Measurements from ENCODE around the gene ATXN2. TPM values are rescaled to one million over a fixed set of nuclear protein-coding genes. Genes with fewer than 3 reads are reported as not detected.

The ATXN2 gene
- total and polyA plus RNA-seq, 4 donors: 11.5 to 33.1 (median 22.1) TPM

- 60% methylated on average over 9 of the region's 9 CpGs for WGBS
Observed at GRCh38 chr12:111407377-111408115, 191.6 kb downstream of the ATXN2 start.

More at GRCh38 chr12:111407377-111408115, 191.6 kb downstream of the ATXN2 start:
- Histone ChIP-seq H3K4me3 (ENCODE audit: low read depth in 1 of 3, low read length in 3 of 3) (peak overlapping the region; percentile 49 to 85 (median 79)), H3K4me1 (ENCODE audit: control insufficient read depth in 4 of 4, insufficient read depth in 4 of 4, low read length in 3 of 4) (peaks cover 19 to 68% (median 50%) of the 10 kb centered on the region in 4 donors), H3K36me3 (ENCODE audit: control insufficient read depth in 4 of 4, insufficient read depth in 3 of 4, low read depth in 1 of 4, low read length in 3 of 4) (no peaks in the 10 kb centered on the region), H3K9me3 (ENCODE audit: control insufficient read depth in 4 of 4, low read length in 3 of 4) (no peaks in the 10 kb centered on the region), H3K9ac (ENCODE audit: low read depth in 1 of 2, low read length in 2 of 2) (peak overlapping the region; percentile 57 to 84), H3K27me3 (ENCODE audit: control insufficient read depth in 4 of 4, insufficient read depth in 4 of 4, low read length in 3 of 4) (no peaks in the 10 kb centered on the region), H3K27ac (ENCODE audit: low read depth in 1 of 2, low read length in 2 of 2) (peak overlapping the region; percentile 80 to 85)
- no peak for TF ChIP-seq ZBTB33 (IDR thresholded peaks at IDR 0.05)
- TF ChIP-seq REST (IDR thresholded peaks at IDR 0.05): peak; percentile 4
- TF ChIP-seq ATF3 (IDR thresholded peaks at IDR 0.05): no peak
- no peak for TF ChIP-seq FOXA1 (IDR thresholded peaks at IDR 0.05)
- no peak for TF ChIP-seq EGR1 (IDR thresholded peaks at IDR 0.05; ENCODE audit: low read depth in 2 of 2)
- no peak for TF ChIP-seq JUND (IDR thresholded peaks at IDR 0.05)
- DNase-seq (ENCODE audit: low spot score): no peak

All from liver (tissue), 9 donors.